NCI-H510A (cell line): ENCODE results near the gene C9orf152.
"Not testable (repeated sequence)": the region's sequence is repeated elsewhere in the genome, so short reads cannot be mapped to it uniquely, and the experiment has no call there.

Experiments
- DNase-seq: peaks from one replicate; lab custom pipeline; 2025; lab: John Stamatoyannopoulos, UW

C9orf152 gene

DNA sequence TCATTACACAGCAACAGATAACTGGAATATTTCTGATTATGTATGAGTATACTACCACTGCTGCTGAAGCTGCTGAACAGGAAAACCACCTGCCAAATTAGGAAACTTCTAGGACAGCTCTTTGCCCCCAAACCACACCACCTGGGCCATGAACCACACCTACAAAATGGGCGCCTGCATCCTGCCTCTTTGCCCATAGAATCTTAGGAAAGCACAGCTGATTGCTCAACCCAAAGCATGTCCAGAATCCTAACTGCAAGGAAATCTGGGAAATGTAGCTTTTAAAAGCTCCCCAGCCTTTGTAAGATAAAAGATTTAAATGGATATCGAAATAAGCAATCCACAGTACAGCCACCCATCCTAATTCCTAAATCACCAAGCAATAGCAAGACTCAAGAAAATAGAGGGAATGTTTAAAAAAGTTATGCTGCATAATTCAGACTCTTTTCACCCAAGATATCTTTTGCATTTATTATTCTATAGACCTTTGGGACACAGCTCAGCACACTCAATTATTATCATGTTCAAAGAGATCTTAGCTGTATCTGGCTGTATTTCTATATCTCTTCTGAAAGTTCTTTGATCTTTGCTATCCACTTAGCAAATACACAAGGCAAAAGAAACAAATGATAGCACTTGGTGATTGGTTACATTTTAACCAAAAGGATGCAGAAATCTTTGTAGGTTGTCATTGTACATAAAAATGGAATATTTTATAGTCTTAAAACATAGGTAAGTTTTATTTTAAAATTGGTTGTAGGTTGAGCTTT, 6.8 kb upstream of the C9orf152 start:
- no peak for DNase-seq

- DNase-seq, result no peak
These were observed 6.1 kb upstream of the C9orf152 start for GRCh38 chr9:110214090-110214489.

- DNase-seq, result no peak
These were observed 5.6 kb upstream of the C9orf152 start for GRCh38 chr9:110213413-110214044.

- DNase-seq, result peak; percentile 81
These were observed 803 bp downstream of the C9orf152 start for GRCh38 chr9:110207071-110207641.

GRCh38 chr9:110206389-110206788, 1.6 kb downstream of the C9orf152 start:
- peak; percentile 22 for DNase-seq

DNA sequence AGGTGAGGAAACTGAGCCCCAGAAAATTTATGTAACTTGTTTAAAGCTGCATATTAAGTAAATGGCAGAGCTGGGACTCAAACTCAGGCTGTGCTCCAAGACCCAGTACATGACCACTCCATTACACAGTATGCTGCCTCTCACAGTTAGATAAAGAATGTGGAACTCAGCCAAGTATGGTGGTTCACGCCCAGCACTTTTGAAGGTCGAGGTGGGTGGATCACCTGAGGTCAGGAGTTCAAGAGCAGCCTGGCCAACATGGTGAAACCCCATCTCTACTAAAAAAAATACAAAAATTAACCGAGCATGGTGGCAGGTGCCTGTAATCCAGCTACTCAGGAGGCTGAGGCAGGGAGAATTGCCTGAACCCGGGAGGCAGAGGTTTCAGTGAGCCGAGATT, 2.3 kb downstream of the C9orf152 start:
- not testable (repeated sequence) for DNase-seq

GRCh38 chr9:110202232-110202631, 5.7 kb downstream of the C9orf152 start:
- DNase-seq, result no peak

DNA sequence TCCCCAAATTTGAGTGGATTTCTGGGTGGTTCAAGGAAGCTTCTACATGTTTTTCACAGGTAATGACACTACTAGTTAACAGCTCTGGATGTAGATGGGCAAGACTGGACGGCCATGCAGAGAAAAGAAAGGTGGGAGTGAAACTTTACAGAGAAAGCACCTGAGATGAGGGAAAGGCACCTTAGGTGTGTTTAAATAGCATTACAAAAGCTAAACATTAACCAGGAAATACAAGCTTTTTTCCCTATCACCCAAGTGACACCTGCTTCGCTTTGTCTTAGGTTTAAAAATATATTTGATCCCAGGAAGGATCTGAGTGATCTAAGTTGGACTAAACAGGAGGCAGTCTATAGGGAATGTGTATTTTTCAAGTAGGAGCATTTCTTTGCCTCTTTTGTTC, 8.3 kb downstream of the C9orf152 start:
- no peak for DNase-seq

- no peak for DNase-seq
These were observed 9.6 kb downstream of the C9orf152 start for GRCh38 chr9:110198357-110198756.

- DNase-seq, result no peak
These were observed 10.4 kb downstream of the C9orf152 start for GRCh38 chr9:110197330-110198187.

DNA sequence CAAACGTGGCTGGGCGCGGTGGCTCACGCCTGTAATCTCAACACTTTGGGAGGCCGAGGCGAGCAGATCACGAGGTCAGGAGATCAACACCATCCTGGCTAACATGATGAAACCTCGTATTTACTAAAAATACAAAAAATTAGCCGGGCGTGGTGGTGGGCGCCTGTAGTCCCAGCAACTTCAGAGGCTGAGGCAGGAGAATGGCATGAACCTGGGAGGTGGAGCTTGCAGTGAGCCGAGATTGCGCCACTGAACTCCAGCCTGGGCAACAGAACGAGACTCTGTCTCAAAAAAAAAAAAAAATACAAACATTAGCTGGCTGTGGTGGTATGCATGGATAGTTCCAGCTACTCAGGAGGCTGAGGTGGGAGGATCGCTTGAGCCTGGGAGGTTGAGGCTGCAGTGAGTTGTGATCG, 11.9 kb downstream of the C9orf152 start:
- not testable (repeated sequence) for DNase-seq

DNA sequence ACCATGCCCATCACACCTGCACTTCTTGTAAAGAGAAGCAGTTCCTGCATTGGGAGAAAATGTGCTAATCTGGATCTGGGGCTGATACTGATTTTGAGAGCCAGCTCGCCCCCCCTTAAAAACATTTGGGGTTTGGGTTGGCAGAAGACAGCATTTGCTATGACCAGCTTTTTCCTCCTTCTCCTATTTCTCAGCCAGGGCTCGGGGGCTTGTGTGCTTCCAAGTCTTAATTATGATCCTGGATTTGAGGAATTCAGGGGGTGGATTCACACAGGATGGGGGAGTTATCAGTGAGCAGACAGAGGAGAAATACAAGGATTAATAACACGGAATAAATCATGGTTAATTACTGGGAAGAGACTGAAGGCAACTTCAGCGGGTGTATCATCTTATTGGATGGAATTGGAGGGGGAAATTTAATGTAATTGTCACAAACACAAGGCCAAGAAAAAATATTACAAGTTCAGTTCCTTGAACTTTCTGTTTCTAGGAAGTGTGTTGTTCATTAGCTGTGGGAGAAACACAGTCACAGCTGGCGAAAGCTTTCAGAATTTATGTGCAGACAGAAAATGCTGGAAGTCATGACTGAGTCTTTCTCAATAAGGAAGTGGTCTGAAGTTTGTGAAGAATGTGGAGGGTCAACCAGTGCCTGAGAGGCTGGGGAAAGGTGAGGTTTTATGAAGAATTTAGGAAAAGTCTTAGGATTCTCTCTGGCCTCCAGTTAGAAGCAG, 15.3 kb downstream of the C9orf152 start:
- no peak for DNase-seq

GRCh38 chr9:110191615-110192014, 16.3 kb downstream of the C9orf152 start:
- DNase-seq, result no peak

GRCh38 chr9:110189559-110190320, 18.2 kb downstream of the C9orf152 start:
- DNase-seq, result no peak

- peak; percentile 64 for DNase-seq
These were observed 19.0 kb downstream of the C9orf152 start for GRCh38 chr9:110188991-110189390.

- DNase-seq, result no peak
These were observed 19.9 kb downstream of the C9orf152 start for GRCh38 chr9:110188101-110188500.

DNA sequence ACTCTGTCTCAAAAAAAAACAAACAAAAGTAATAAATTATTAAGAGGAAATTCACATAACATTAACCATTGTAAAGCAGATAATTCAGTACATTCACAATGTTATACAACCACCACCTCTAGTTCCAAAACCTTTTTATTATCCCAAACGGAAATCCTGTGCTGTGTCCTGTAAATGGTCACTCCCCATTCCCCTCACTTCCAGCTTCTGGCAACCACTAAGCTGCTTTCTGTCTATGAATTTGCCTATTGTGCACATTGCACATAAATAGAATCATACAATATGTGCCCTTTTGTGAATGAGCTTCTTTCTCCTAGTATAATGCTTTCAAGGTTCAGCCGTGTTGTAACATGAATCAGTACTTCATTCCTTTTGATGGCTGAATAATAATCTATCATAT, 20.8 kb downstream of the C9orf152 start:
- DNase-seq, result no peak

DNA sequence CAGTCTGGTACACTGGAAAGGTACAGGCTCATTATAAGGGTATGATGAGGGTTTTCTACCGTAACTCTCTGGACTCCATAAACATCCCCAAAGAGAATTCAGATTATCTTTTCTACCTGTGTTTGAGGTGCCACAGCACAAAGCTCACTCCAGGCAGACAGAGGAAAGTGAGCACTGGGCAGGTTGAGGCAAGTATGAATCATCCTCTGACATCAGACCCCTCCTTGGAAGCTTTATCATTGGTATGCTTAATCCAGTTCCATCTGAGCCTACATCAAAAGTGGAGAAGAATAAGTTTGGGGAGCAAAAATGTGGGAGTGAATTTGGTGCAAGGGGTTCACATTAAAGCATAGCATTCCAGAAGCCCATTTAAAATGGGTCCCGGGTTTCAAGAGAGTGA, 21.7 kb downstream of the C9orf152 start:
- DNase-seq, result no peak

DNA sequence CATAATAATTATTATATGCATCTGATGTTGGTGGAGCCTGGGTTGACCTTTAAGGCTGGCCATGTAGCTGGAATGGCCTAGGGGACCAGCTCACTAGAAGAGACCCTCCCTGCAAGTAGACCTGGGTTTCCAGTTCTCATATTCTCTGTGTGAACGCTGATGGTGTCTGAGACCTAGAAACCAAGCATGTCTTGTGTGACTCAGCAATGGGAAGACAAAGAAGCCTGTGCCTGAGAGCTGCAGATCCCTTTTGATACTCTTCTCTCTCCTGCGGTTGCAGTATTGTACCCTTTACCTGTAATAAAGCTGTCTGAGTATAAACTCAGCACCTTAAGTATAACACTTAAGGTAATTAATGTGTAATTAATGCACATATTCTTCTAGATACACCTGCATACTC, 22.2 kb downstream of the C9orf152 start:
- no peak for DNase-seq

DNA sequence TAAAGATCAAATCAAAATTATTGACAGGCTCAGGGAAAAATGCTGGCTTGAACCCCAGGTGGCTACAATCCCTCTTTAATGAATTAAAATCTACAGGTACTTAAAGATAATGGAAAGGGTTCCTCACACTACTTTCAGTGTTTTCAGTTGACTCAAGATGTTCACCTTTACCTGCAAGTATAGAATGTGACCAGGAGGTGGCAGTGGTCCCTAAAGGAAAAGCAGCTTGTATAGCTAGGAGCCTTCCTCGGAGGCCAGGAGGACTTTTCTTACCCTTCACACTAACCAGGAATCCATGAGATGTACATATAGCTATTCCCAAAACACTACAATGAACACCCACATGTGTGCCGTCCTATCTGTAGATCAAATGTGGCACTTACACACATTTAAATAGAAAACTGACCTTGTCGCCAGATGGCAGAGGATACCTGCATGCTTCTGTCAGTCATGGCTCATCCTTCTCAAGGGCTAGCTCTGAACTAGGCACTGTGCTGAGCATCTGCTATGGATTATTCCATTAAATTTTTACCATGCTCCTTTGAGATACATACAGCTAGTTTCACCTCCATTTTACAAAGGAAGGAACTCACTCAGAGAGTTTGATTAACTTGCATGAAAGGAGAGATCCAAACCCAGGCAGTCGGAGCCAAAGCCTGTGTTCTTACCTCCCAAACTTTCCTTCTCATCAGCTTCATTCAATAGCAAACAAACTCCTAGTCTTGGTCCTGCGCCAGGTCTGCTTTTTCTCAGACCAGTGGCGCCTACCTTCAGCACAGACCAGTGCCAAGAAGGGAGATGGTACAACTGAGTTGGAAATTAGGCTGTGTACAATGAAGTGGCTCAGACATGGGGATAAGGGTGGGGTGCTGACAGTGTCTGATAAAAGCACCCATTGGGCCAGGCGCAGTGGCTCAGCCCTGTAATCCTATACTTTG, 24.5 kb downstream of the C9orf152 start:
- peak; percentile 24 for DNase-seq
